NCI-H146 treated with DMSO at 0.1 percent for 48 hours (cell line): ENCODE data around the gene GNL2.

Source experiments
- DNase-seq: peaks from one replicate; lab custom pipeline; 2025; ENCODE audit not compliant: unreplicated experiment; lab: John Stamatoyannopoulos, UW

Gene GNL2

DNA sequence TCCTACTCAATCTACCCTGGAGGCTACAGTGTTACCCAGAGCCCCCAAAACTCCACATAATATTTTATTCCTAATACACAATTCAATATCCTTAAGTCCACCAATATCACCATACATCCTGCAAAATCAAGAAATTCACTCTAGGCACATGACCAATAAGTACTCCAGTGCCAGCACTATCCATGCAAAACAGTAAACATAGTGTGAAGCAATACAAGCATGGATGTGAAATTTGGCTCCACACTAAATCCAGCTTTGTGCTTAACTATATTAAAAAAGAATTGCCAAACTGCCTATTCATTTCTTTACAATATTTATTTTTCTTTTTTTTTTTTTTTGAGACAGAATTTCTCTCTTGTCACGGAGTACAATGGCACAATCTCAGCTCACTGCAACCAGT, 78.2 kb downstream of the GNL2 start:
- no peak for DNase-seq
